HL-60/S4 (cell line): Measurements from ENCODE around the gene MMP28.

Source experiments
- in situ Hi-C: fragments of 300-500 bp; cut with MboI; formaldehyde crosslinking; loops from 2 replicates; pipeline ENCODE4 v1.14.3; 2022; ENCODE audit warnings: low sequenced_read_pairs

The MMP28 gene

GRCh38 chr17:35801583-35802224 lies 6.3 kb upstream of the MMP28 start:
- in situ Hi-C loops, result no loop called here

DNA sequence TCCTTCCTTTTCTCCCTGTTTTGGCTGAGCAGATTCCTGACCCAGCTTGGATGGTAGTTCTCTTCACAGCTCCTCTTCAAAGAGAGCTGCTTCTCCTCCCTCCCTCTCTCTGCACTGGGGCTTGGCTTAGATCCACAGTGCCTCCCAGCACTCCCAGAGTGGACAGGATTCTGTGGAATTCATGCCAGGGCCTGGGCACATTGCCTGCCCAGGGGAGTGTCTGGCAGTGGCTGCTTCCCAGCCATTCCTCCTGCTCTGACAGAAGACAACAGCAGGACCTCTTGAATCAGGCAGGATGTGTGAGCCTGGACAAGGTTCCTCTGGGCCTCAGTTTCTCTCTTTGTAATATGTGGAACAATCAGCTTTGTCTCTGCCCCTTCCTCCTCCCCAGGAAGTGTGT lies 4.5 kb upstream of the MMP28 start:
- in situ Hi-C loops, result no loop called here

- in situ Hi-C loops, result no loop called here
Observed at GRCh38 chr17:35797918-35798317, 2.5 kb upstream of the MMP28 start.

- in situ Hi-C loops, result no loop called here
Observed at GRCh38 chr17:35797370-35797769, 1.9 kb upstream of the MMP28 start.

- in situ Hi-C loops, result no loop called here
Observed at GRCh38 chr17:35796942-35797341, 1.5 kb upstream of the MMP28 start.

DNA sequence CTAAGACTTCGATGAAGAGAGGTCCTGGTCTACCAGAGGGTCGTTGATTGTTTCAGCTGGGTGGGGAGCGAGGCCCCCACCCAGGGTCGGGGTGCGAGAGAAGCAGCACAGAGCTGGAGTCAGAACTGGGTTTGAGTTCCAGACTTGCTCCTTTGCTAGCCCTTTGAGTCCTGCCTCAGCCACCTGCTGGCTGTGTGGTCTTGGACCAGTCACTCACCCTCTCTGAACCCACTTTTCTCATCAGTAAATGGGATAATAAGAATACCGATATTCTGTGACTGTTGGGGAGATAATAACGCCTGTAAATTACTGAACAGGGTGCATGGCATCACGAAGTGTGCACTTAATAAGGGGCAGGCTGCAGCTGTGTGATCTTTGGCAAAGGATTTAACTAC lies 427 bp upstream of the MMP28 start:
- in situ Hi-C loops, result no loop called here

GRCh38 chr17:35793257-35793656 lies 2.2 kb downstream of the MMP28 start:
- in situ Hi-C loops, result no loop called here

- in situ Hi-C loops, result no loop called here
Observed at GRCh38 chr17:35791681-35792350, 3.6 kb downstream of the MMP28 start.

- in situ Hi-C loops, result no loop called here
Observed at GRCh38 chr17:35790841-35791240, 4.6 kb downstream of the MMP28 start.

GRCh38 chr17:35788477-35789368 lies 6.7 kb downstream of the MMP28 start:
- in situ Hi-C loops, result no loop called here

DNA sequence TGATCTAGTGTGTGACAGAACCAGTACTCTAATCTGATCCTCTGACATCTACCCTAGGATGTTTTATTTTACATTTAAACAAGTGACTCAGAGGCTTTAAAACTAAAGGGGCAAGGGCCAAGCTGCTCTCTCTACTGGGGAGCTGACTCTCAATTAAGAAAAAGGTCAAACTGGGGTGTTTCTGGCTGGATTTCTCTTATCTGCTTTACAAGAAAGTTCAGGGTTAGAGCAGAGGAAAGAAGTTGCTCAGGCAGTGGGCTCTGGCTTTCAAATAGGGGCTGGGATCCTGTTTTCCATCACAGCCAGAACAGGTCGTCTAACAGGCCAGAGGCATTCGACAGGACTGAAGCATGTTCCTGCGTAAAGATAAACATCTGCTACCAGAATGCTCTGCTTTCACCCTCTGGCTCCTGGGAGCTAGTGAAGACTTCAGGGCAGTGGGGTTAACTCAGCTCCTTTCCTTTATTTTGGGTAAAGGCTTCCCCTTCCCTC lies 8.5 kb downstream of the MMP28 start:
- in situ Hi-C loops, result no loop called here

- in situ Hi-C loops, result no loop called here
Observed at GRCh38 chr17:35784895-35785294, 10.5 kb downstream of the MMP28 start.

DNA sequence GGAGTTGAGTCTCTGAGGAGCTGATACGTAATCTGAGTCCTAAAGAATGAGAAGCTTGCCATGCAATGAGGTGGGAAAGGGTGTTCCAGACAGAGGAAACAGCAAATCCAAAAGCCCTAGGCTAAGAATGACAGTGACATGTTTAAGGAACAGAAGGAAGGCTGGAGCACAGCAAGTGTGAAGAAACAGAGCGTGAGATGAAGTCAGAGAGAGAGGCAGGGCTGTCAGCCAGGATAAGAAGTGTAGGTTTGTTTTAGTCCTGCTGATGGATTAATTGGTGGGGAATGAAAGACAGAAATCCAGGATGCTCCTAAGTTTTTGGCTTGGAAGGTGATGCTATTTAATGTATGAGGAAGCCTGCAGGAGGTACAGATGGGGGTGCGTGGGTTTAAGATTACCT lies 14.5 kb downstream of the MMP28 start:
- in situ Hi-C loops, result no loop called here

GRCh38 chr17:35778641-35779196 lies 16.7 kb downstream of the MMP28 start:
- in situ Hi-C loops, result no loop called here

DNA sequence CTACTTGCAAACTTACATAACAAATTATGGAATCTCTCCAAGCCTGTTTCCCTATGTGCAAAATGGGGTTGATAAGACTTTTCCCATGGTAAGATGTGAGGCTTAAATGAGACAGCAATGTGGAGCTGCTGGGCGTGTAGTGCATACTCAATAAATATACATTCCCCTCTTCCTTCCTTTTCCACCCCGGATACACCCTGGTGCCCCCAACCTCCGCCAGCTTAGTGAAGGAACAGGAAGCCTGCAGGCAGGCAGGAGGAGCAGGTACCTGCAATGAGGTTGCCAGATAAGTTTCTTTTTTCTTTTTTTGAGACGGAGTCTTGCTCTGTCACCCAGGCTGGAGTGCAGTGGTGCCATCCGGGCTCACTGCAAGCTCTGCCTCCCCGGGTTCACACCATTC lies 19.9 kb downstream of the MMP28 start:
- in situ Hi-C loops, result no loop called here

GRCh38 chr17:35775039-35775438 lies 20.4 kb downstream of the MMP28 start:
- in situ Hi-C loops, result no loop called here

- in situ Hi-C loops, result no loop called here
Observed at GRCh38 chr17:35774499-35774898, 20.9 kb downstream of the MMP28 start.

DNA sequence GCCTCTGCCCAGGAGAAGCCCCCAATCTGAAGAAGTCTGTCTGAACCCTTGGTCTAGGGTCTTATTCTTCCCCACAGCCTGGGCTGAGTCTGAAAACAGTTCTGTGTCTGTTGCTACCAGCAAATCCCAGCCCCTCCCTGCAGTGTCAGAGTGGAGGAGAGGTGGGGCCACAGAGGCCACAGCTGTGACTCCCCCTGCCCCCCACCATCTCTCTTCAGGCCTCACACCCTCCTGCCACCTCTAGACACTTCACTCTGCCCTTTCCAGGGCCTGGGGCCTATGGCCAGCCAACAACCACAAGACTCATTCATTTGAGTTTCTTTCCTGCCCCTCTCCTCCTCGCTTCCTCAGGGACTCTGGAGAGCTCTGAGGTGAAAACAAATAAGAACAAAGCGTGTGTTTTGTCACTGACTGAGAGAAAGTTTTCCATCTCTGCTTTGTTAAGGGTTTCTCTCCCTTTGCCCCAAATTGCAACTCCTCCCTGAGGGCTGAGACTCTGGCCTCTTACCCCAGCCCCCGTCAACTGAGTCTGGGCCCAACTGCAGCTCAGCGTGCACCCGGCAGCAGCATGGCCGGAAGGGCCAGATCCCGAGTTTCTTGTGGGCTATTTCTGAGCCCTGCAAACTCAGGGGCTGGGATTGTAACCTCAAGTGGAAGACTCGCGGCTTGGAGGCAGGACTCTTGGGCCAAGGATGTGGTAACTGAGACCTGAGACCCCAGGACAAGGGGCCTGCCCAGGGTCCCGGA lies 21.6 kb downstream of the MMP28 start:
- in situ Hi-C loops, result no loop called here

GRCh38 chr17:35773129-35773528 lies 22.3 kb downstream of the MMP28 start:
- in situ Hi-C loops, result no loop called here

GRCh38 chr17:35769895-35770486 lies 25.4 kb downstream of the MMP28 start:
- in situ Hi-C loops, result no loop called here
